ENCODE measurements around the gene MYO15A.

Gene MYO15A

GRCh38 chr17:18106211-18106610 lies 2.3 kb upstream of the MYO15A start:
- no peak for DNase-seq

GRCh38 chr17:18107061-18107790 lies 1.3 kb upstream of the MYO15A start:
- no peak for DNase-seq

- DNase-seq: no peak
These were observed 585 bp upstream of the MYO15A start for GRCh38 chr17:18107971-18108370.

- DNase-seq: no peak
These were observed 1.5 kb downstream of the MYO15A start for GRCh38 chr17:18109935-18110485.

GRCh38 chr17:18110636-18111145 lies 2.1 kb downstream of the MYO15A start:
- no peak for DNase-seq

- DNase-seq: no peak
These were observed 2.9 kb downstream of the MYO15A start for GRCh38 chr17:18111330-18111971.

GRCh38 chr17:18115517-18115916 lies 7.0 kb downstream of the MYO15A start:
- DNase-seq: no peak

- DNase-seq: no peak
These were observed 7.5 kb downstream of the MYO15A start for GRCh38 chr17:18116078-18116477.

- DNase-seq: no peak
These were observed 9.0 kb downstream of the MYO15A start for GRCh38 chr17:18117533-18117932.

GRCh38 chr17:18117982-18118975 lies 9.7 kb downstream of the MYO15A start:
- DNase-seq: no peak

- DNase-seq: no peak
These were observed 10.7 kb downstream of the MYO15A start for GRCh38 chr17:18119166-18119745.

- DNase-seq: no peak
These were observed 11.4 kb downstream of the MYO15A start for GRCh38 chr17:18119938-18120337.

- no peak for DNase-seq
These were observed 12.0 kb downstream of the MYO15A start for GRCh38 chr17:18120461-18121017.

- DNase-seq: no peak
These were observed 12.8 kb downstream of the MYO15A start for GRCh38 chr17:18121144-18121910.

- DNase-seq: no peak
These were observed 14.6 kb downstream of the MYO15A start for GRCh38 chr17:18122990-18123753.

- DNase-seq: no peak
These were observed 16.0 kb downstream of the MYO15A start for GRCh38 chr17:18124345-18125126.

- no peak for DNase-seq
These were observed 20.5 kb downstream of the MYO15A start for GRCh38 chr17:18129041-18129502.

- no peak for DNase-seq
These were observed 24.2 kb downstream of the MYO15A start for GRCh38 chr17:18132711-18133110.

- no peak for DNase-seq
These were observed 27.8 kb downstream of the MYO15A start for GRCh38 chr17:18136357-18136756.

Data from inflammatory macrophage (primary cell).